Kidney epithelial cell (primary cell): Measurements from ENCODE around the gene FGF18. TPM values are rescaled to one million over a fixed set of nuclear protein-coding genes. Genes with fewer than 3 reads are reported as not detected.

Source experiments
- DNase-seq: peaks from one replicate; pipeline ENCODE4 v3.0.0-alpha.2; 2010; ENCODE audit warnings: low read depth
- H3K27me3 ChIP-seq: 2 replicates; pipeline ENCODE4 v1.6.0; 2011; ENCODE audit warnings: low read length; ENCODE audit not compliant: control insufficient read depth, insufficient read depth
- H3K36me3 ChIP-seq: 2 replicates; pipeline ENCODE4 v1.5.1; 2011; ENCODE audit warnings: low read length; ENCODE audit not compliant: control insufficient read depth, insufficient read depth
- H3K4me3 ChIP-seq: 2 replicates; pipeline ENCODE4 v1.5.1; 2011; ENCODE audit warnings: low read depth, mild to moderate bottlenecking, control low read depth, low read length
- total RNA-seq: library from RNA; depleted of rRNA; stranded (reverse); fragments of >200 nt; gene quantifications from 2 replicates; pipeline ENCODE4 v1.2.3, GENCODE V29; 2015
- TF ChIP-seq, protein P1 (sequence below): IDR thresholded peaks from 2 replicates; pipeline ENCODE4 v1.5.1; 2011; ENCODE audit warnings: mild to moderate bottlenecking, moderate library complexity, low read length, control low read depth, inconsistent platforms; ENCODE audit not compliant: insufficient read depth, poor library complexity, severe bottlenecking

The FGF18 gene
- total RNA-seq, 1 donor from 2014 or later = not detected

DNA sequence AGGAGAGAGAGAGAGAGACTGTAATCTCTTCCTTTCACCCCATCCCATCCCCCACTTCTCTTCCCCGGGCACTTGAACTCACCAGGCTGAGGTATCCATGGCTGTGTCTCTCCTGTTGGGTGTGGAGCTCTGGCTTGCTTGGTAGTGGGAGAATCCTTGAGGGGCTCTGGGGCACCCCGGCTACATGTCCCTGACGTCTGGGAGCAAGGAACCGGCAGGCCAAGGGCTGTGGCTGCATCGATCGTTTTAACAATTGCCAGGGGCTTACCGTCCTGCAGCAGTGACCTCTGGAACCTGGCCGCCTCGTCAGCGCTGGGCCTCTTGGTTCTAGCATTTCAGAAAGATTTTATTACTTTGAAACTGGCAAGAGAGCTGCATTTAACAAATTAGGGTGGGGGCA, 30.0 kb downstream of the FGF18 start:
- TF ChIP-seq, protein P1, sequence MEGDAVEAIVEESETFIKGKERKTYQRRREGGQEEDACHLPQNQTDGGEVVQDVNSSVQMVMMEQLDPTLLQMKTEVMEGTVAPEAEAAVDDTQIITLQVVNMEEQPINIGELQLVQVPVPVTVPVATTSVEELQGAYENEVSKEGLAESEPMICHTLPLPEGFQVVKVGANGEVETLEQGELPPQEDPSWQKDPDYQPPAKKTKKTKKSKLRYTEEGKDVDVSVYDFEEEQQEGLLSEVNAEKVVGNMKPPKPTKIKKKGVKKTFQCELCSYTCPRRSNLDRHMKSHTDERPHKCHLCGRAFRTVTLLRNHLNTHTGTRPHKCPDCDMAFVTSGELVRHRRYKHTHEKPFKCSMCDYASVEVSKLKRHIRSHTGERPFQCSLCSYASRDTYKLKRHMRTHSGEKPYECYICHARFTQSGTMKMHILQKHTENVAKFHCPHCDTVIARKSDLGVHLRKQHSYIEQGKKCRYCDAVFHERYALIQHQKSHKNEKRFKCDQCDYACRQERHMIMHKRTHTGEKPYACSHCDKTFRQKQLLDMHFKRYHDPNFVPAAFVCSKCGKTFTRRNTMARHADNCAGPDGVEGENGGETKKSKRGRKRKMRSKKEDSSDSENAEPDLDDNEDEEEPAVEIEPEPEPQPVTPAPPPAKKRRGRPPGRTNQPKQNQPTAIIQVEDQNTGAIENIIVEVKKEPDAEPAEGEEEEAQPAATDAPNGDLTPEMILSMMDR = no peak
- no peak overlapping the region for H3K4me3 ChIP-seq
- H3K27me3 ChIP-seq = no peaks in the 10 kb centered on the region
- DNase-seq = no peak
- H3K36me3 ChIP-seq = no peaks in the 10 kb centered on the region

DNA sequence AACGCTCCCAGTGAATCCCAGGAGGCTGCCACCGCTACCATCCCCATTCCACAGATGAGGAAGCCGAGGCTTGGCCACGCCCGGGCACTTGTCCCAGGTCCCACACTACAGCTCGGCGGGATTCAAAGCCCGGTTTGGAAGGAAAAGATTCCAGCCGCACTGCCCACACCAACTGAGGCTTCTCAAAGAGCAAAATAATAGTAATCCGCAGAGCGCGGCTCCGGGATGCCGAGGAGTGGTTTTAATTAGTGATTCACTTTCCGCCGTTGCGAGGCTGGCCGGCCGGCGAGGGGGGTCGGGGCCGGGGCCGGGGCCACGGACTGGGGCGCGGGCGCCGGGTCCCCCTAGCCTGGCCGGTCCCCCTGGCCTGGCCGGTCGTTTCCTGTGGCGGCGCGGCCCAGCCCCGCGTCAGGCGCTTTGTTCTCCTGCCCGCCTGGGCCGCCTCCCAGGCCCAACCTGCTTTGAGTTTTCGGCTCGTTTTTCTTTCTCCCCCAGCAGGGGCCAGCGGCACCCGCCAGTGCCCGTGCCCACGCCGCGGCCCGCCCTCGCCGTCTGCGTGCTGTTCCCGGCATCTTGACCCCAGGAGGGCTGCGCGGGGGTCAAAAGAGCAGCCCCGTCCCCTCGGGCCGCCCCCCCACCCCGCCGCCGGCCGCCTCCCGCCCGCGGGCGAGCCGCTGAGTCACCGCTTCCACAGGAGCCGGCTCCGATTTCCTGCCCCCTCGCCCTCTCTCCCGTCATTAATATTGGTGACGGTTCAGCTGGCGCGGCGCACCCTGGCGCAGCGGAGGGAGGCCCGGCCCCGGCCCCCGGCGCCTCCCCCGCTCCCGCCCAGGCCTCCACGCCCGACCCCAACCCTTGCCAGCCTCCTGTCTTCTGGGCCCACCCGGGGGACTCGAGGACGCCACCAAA, 31.2 kb downstream of the FGF18 start:
- DNase-seq = no peak
- no peaks in the 10 kb centered on the region for H3K27me3 ChIP-seq
- no peaks in the 10 kb centered on the region for H3K36me3 ChIP-seq
- H3K4me3 ChIP-seq = peak overlapping the region; percentile 7
- TF ChIP-seq, protein P1 = no peak

DNA sequence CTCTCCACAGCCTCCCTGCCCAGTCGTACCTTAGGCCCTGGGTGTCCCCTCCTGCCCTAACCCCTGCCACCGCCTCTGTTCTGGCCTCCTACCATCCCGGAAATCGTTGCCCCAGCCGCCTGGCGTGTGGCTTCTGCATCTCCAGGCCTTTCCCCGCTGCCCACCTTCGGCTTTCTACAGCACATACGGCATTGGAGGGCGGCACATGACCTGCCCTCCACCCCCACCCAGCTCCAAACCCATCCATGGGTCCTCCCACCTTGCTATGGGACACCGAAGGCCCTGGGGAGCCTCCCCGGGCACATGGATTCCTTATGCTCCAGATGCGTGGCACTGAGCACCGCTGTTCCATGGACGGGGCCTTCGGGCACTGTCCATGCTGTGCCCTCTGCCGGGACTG, 32.0 kb downstream of the FGF18 start:
- TF ChIP-seq, protein P1 = no peak
- H3K27me3 ChIP-seq = no peaks in the 10 kb centered on the region
- no peak for DNase-seq
- no peaks in the 10 kb centered on the region for H3K36me3 ChIP-seq
- H3K4me3 ChIP-seq = no peak overlapping the region

DNA sequence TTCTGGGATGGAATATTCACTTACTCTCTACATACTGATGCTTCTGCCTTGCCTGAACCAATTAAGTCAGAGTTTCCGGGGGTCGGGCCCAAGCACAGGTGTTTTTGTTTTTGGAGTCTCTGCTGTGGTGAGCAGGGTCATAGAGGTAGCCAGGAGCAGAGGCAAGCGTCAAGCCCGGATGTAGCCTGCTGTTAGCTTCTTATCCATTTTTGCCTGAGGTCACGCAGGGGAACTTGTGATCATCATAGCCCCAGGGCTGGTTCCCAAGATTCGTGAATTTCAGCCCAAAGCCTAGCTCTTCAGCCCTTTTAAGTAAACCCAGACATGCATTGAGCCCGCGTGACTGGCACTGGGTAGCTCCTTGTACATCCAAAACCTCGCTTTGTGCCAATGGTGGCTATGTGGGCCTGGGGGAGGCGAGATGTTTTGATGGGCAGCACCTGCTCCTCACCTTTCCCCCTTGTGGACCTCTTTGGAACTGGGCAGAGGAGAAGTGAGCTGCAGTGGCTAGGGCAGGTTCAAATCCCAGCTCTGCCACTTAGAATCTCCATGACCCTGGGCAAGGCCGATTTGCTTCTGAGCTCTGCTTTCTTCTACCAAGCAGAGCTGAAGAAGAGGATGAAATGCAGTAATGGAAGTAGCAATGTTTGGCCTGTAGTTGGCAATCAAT, 33.7 kb downstream of the FGF18 start:
- H3K4me3 ChIP-seq = no peak overlapping the region
- TF ChIP-seq, protein P1 = no peak
- H3K27me3 ChIP-seq = no peaks in the 10 kb centered on the region
- DNase-seq = no peak
- H3K36me3 ChIP-seq = no peaks in the 10 kb centered on the region

DNA sequence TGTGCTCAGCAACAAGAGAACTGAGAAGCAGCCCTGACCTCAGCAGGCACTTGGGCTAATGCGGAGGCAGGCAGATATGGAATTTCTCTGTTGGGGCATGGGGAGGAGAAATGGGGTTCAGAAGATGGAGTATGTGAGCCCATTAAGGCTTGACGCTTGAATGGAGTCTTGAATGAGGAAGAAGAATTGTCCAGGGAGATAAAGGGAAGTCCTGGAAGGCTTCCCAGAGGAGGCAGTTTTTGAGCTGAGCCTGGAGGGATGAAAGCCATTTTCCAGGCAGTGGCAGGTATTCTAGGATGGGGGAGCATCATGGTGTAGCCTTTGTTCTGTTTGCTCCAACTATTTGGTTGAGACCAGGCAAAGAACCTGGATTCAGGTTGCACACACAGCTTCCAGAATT, 34.5 kb downstream of the FGF18 start:
- TF ChIP-seq, protein P1 = no peak

DNA sequence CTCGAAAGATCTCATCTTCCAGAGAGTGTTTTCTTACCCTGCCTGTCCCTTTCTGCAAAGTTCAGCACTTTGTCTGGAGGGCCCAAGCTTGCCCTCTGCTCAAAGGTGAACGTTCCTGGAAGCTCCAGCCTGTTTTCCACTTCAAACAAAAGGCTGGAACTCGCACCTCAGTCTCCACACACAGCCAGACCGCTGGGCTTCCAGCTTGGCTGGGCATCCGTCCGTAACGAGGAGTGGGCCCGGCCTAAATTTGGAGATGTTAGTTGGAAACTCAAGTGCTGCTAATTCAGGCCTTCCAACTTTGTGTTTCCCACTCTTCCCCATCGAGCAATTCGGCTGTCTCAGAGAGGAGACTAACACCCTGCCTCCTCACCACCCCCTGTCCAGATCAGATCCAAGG, 35.1 kb downstream of the FGF18 start:
- TF ChIP-seq, protein P1 = no peak
- Histone ChIP-seq H3K36me3 (no peaks in the 10 kb centered on the region), H3K27me3 (no peaks in the 10 kb centered on the region), H3K4me3 (no peak overlapping the region)
- DNase-seq = no peak

More for the DNA sequence above, 34.5 kb downstream of the FGF18 start:
- H3K27me3 ChIP-seq = no peaks in the 10 kb centered on the region
- no peak for DNase-seq
- no peaks in the 10 kb centered on the region for H3K36me3 ChIP-seq
- H3K4me3 ChIP-seq = no peak overlapping the region
